ENCODE results near the gene DLGAP4.

DLGAP4 gene

GRCh38 chr20:36386236-36386635, 80.1 kb downstream of the DLGAP4 start:
- no peak for DNase-seq

- DNase-seq = no peak
Observed at GRCh38 chr20:36390269-36390668, 84.1 kb downstream of the DLGAP4 start.

- DNase-seq = no peak
Observed at GRCh38 chr20:36390719-36391415, 84.7 kb downstream of the DLGAP4 start.

- no peak for DNase-seq
Observed at GRCh38 chr20:36391456-36391855, 85.3 kb downstream of the DLGAP4 start.

- DNase-seq = no peak
Observed at GRCh38 chr20:36391955-36392354, 85.8 kb downstream of the DLGAP4 start.

- DNase-seq = no peak
Observed at GRCh38 chr20:36392989-36393388, 86.8 kb downstream of the DLGAP4 start.

- no peak for DNase-seq
Observed at GRCh38 chr20:36394340-36394965, 88.3 kb downstream of the DLGAP4 start.

GRCh38 chr20:36396340-36396739, 90.2 kb downstream of the DLGAP4 start:
- DNase-seq = no peak

GRCh38 chr20:36396847-36397630, 90.9 kb downstream of the DLGAP4 start:
- no peak for DNase-seq

GRCh38 chr20:36398515-36398914, 92.4 kb downstream of the DLGAP4 start:
- no peak for DNase-seq

- DNase-seq = peak; percentile 4
Observed at GRCh38 chr20:36399147-36399968, 93.2 kb downstream of the DLGAP4 start.

GRCh38 chr20:36399969-36400545, 93.9 kb downstream of the DLGAP4 start:
- no peak for DNase-seq

GRCh38 chr20:36400909-36401735, 95.0 kb downstream of the DLGAP4 start:
- DNase-seq = no peak

- DNase-seq = no peak
Observed at GRCh38 chr20:36402708-36403107, 96.6 kb downstream of the DLGAP4 start.

GRCh38 chr20:36404435-36404978, 98.4 kb downstream of the DLGAP4 start:
- no peak for DNase-seq

GRCh38 chr20:36405255-36405654, 99.1 kb downstream of the DLGAP4 start:
- no peak for DNase-seq

- no peak for DNase-seq
Observed at GRCh38 chr20:36407199-36407733, 101.1 kb downstream of the DLGAP4 start.

- no peak for DNase-seq
Observed at GRCh38 chr20:36408219-36408618, 102.1 kb downstream of the DLGAP4 start.

GRCh38 chr20:36411861-36412454, 105.8 kb downstream of the DLGAP4 start:
- DNase-seq = no peak

- DNase-seq = no peak
Observed at GRCh38 chr20:36415475-36416002, 109.4 kb downstream of the DLGAP4 start.

Measured in GF-D8 (cell line).